ENCODE measurements around the gene DNAJC12.
"Not testable (repeated sequence)": the region's sequence is repeated elsewhere in the genome, so short reads cannot be mapped to it uniquely, and the experiment has no call there.

DNAJC12 gene

DNA sequence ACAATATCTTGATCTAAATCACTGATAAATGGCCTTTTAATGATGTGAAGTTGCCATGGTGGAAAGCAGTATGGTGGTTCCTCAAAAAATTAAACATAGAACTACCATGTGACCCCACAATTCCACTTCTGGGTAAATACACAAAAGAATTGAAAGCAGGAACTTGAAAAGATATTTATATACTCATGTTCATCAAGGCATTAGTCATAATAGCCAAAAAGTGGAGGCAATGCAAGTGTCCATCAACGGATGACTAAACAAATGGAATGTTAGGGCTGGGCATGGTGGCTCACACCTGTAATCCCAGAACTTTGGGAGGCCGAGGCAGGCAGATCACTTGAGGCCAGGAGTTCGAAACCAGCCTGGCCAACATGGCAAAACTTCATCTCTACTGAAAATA is 2.0 kb upstream of the DNAJC12 start:
- no peak for DNase-seq (ENCODE audit: low spot score)

DNA sequence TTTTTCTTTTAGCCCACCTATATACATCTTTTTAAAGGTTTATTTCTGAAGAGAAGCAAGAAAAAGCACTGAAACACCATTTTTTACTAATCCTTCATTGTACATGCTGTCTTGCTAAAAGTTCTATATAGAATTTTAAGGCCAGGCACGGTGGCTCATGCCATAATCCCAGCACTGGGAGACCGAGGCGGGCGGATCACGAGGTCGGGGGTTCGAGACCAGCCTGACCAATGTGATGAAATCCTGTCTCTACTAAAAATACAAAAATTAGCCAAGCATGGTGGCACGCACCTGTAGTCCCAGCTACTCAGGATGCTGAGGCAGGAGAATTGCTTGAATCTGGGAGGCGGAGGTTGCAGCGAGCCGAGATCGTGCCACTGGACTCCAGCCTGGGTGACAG is 1.5 kb upstream of the DNAJC12 start:
- DNase-seq (ENCODE audit: low spot score), result not testable (repeated sequence)

DNA sequence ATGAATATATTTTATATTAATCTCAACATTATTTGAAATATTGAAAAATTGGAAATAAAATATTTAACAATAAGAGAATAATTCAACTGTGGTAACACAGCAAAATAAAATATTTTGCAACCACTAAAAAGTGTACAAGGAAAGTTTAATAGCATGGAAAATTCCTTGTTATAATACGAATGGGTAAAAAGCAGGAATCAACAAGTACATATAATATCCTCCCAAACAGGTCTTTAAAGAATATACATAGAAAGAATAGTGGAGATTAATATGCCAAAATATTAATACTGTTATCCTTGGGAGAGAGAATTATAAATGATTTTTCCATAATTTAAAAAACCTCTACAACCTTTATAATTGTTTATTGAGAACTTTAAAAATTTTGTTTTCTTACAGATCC is 1.0 kb downstream of the DNAJC12 start:
- no peak for DNase-seq (ENCODE audit: low spot score)

DNA sequence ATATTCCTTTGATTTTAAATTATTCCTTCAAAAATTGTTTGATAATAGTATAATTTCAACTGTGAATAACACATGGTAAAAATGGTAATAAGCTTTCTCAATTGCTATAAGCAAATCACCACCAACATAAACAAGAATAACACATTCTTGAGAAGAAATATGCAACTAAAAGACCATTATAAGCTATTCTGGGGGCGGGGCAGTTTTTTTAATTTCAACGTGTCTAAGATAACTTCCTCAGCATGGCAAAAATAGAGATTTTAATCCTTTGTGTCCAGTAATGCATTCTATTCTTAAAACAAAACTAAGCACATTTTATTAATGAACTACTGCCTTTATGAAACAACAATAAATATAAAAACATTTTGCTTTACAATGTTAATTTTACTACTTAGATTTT is 1.5 kb downstream of the DNAJC12 start:
- no peak for DNase-seq (ENCODE audit: low spot score)

DNA sequence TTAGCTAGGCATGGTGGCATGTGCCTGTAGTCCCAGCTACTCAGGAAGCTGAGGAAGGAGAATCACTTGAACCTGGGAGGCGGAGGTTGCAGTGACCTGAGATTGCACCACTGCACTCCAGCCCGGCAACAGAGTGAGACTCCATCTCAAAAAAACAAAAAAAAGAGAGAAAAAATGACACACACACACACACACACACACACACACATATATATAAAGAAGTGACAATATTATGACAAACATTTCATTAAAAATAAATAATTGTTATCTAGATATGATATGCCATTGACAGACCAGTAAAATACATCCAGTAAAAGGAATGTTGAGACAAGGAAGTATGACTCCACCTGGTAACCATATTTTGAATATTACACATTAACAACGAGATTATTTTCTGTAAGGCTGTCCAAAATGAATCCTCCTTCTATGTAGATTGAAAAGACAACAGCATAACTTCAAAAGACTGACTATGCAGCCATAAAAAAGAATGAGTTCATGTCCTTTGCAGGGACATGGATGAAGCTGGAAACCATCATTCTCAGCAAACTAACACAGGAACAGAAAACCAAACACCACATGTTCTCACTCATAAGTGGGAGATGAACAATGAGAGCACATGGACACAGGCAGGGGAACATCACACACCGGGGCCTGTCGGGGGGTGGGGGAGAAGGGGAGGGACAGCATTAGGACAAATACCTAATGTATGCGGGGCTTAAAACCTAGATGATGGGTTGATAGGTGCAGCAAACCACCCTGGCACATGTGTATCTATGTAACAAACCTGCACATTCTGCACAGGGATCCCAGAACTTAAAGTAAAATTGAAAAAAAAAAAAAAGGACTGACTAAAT is 2.2 kb downstream of the DNAJC12 start:
- not testable (repeated sequence) for DNase-seq (ENCODE audit: low spot score)

DNA sequence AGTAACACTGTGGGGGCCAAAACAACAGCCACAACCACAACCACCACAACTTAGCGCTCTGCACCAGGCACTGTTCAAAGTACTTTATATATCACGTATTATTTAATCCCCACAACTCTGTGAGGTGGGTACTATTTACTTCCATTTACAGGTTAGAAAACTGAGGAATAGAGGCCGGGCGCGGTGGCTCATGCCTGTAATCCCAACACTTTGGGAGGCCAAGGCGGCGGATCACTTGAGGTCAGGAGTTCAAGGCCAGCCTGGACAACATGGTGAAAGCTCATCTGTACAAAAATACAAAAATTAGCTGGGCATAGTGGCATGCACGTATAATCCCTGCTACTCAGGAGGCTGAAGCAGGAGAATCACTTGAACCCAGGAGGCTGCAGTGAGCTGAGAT is 3.6 kb downstream of the DNAJC12 start:
- DNase-seq (ENCODE audit: low spot score), result no peak

DNA sequence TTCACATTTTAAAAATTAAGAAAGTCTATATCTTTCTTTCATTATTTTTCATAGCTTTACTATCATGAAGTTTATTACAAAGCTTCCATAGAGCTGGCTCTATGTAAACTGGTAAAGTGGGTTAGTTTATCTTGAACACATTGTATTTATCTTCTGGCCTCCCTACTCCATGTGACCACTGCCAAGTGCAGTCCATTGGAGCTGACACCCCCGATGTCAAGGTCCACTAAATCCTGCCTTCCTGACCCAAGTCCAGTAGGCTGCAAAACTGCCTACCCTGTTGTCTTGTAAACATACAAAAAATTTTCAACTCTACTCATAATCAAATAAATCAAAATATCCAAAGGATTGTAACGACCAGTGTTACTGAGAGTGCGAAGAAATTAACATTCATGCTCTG is 10.2 kb downstream of the DNAJC12 start:
- no peak for DNase-seq (ENCODE audit: low spot score)

DNA sequence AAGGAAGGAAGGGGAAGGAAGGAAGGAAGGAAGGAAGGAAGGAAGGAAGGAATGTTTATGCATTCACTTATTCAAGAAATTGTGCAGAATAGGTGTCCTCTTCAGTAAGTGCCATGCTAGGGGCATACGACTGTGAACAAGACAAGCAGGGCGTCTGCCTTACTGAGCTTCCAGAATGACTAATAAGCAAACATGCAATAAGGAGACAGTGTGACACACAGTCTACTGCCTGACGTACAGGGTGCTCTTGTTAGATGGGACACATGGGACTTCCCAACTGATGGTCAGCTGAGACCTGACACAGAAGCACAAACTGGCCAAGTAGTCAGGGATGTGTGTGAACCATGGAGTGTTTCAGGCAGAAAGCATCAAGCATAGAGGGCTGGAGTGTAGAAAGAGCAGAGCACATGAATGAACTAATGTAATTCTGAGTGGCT is 18.2 kb downstream of the DNAJC12 start:
- DNase-seq (ENCODE audit: low spot score), result no peak

DNA sequence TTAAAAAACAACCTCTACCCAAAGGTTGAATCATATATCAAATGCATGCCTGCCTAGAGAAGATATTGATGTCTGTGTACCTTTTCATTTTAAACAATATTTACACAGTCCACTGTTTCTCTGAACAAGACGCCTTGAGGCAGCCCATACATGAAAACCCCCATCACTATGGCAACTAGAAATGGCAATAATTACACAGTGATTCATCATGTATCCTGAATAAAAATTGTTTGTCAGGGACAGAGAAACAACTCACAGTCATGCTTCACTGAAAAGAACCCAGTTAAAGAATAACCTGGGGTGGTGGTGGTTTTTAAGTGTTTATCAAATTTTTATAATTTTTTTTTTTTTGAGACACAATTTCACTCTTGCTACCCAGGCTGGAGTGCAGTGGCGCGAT is 19.7 kb downstream of the DNAJC12 start:
- no peak for DNase-seq (ENCODE audit: low spot score)

DNA sequence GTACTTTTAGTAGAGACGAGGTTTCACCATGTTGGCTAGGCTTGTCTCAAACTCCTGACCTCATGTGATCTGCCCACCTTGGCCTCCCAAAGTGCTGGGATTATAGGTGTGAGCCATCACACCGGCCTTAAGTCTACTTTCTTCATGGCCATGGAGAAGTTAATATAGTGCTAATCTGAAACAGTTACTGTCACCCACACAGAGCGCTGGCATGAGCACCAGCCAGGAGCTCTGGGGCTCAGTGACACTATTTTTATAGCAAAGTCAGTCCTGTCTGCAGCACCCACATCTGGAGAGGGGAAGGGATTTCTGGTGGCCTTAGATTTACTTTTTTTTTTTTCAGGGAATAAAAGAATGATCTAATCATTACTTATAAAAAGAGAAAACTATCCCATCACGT is 21.3 kb downstream of the DNAJC12 start:
- no peak for DNase-seq (ENCODE audit: low spot score)

DNA sequence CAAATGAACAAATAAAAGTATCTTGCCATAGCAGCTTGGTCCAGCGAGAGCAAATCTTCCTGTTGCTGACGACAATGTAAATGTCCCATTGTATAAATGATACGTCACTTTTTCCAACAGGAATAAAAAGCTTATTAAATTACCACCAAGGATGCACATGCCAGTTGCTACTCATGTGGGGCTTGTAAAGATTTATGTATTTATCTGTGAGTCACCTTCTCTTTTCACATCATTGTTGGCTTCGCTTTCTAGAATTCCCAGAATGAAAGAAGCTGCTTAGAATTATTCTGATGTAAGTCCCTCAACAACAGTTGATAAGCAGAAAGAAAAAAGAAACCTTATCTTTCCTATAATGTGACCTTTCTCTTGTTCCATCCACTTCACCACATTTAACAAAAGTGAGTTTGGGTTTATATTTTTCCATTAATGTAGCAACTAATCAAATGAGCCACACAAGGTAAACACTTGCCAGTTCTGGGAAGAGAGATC is 22.4 kb downstream of the DNAJC12 start:
- no peak for DNase-seq (ENCODE audit: low spot score)

DNA sequence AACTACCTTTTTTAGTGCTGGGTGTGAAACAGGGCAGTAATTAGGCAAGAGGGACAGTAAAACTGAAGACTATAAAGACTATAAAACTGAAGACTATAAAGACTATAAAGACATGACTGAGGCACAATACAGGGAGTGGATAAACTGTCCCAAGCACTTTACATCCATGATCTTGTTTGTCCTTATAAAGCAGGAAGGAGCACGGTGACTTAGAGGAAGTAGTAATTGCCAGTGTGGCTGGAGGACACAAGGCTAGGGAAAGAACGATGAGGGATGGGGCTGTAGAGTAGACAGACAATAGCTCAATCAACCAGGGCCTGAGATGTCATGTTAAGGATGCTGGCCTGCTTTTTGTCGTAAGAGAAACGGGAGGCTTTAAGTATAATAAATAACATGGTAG is 26.0 kb downstream of the DNAJC12 start:
- no peak for DNase-seq (ENCODE audit: low spot score)

DNA sequence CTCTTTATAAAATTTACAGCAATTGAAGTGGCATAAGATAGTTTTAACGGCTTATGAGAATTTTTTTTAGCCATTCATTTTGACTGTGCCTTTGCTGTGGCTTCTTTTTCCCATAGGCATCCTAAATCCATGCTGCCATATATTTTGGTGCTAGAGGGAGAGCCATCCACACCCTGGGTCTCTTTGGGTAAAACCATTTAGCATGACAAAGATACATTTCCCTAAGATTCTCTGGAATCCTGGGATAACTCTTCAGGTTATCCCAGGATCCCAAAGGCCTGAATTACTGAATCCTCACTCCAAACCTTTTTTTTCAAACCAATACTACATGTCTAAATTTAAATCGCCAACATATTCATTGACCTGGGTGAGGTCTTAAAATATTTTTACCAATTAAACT is 28.9 kb downstream of the DNAJC12 start:
- DNase-seq (ENCODE audit: low spot score), result no peak

DNA sequence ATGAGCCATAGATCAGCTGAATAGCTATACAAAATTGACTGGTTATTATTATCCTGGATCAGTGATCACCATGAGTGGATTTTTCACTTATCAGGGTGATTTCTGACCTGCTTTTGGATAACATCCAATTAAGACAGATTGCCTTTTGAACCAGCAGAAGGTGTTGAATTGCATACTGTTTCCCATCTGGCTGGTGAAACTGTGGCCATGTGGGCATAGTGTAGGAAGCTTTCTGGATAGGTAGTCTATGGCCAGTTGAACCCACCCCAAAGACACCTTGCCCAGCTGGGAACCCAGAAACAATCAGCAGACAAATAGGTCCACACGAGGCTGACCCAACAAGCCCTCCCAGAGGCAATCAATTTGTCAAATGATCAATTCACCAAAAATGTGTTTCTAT is 29.3 kb downstream of the DNAJC12 start:
- DNase-seq (ENCODE audit: low spot score), result no peak

DNA sequence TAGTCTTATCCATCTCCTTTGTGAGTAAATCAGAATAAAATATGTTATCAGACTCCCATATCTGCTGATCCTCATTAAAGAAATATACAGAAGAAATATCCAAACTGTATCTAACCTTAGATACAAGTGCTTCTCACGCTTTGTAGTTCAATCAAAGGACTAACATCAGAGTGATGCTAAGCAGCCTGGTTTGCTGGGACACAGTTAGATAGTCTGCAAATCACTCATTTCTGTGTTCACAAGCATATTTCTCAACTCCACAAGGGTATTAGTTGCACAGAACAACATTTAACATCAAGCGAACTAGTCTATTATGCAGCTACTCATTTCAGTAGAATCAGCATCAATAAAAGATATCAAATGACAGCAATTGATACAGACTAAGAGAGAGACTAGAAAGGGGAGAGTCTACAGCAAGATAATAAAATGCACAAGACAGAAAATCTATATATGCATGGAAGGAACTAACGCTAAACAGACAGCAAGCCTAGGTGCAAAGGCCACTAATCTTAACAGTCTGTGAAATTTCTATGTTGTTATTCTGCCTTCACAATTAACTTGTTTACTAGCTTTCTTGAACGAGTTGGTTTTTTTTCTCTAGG is 30.0 kb downstream of the DNAJC12 start:
- DNase-seq (ENCODE audit: low spot score), result no peak

DNA sequence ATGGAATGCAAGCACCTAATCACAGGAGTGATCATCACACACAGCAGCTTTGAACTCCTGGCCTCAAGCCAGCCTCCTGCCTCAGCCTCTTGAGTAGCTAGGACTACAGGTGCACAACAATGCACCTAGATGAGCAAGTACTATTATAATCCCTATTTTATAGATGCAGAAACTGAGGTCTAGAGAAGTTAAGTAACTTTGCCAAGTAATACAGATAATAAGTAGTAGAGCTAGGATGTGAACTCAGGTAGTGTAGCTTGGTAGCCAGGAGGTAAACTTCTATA is 33.7 kb downstream of the DNAJC12 start:
- no peak for DNase-seq (ENCODE audit: low spot score)

DNA sequence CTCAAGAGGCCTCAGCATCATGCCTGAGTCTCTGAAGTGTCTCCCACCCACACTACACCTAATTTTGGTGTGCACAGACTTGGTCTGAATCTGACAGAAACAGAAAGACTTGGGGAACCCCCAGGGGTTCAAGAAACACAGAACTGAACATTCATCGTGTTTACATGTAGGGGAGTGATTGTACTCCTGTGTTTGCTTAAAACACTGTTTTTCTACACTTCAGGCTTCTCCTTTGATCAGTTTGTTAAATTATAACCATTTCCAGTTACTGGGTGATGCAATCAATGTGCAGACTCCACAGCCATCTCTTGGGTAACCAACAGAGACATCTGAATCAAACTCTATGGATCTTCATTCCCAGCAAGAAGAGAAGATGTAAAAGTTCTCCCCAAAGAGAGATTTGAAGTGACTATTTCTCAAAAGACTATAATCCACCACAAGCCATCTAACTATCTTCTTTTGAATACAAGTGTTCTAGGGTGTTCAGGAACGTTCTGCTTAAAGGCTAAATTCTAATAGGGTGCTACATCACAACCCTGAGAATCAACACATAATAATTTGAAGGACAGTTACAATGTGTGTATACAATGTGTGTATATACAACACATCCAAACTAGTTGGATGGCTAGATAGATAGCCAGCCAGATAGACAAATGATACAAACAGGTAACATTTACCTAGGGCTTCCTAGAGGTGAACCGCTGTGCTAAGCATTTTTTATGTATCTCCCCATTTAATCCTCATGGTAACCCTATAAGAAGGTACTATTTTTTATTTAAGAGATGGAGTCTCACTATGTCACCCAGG is 34.2 kb downstream of the DNAJC12 start:
- DNase-seq (ENCODE audit: low spot score), result no peak

DNA sequence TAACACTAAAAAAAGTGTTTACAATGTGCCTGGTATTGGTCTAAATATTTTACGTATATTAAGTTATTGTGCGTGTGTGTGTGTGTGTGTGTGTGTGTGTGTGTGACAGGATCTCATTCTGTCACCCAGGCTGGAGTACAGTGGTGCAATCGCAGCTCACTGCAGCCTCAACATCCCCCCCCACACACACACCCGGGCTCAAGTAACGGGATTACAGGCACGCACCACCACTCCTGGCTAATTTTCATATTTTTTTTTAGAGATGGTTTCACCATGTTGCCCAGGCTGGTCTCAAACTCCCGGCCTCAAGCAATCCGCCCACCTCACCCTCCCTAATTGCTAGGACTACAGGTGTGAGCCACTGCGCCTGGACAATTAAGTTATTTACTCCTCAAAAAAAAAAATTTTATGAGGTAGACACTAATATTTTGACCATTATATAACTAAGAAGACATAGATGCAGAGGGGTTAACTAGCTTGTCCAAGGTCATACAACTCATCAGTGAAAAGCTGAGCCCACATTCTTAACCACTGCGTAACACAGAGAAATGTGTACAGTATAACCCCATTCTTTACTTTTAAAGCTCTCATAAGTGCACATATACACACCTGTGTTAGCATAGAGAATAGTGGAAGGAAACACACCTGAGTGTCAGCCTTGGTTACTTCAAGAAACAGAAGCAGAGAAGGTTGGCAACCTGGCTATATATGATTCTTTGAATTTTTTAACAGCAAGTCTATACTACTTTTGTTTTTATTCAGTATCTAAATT is 35.0 kb downstream of the DNAJC12 start:
- DNase-seq (ENCODE audit: low spot score), result no peak

DNA sequence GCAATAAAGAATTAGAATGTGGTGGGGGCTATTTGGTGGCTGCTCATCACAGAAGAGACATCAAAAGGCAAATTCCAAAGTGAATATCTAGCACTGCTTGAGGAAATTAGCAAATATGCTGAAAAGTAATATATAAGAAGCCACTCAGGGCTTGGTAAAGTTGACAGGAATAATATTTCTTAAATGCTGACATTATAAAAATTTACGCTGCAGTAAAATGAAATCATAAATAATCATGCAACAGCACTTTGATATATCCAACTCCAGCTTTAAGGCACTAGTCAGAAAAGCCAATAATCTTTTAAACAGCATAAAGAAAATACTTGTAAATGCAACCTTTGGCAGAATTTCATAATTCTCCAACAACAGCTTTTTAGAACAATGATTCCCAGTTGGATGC is 36.9 kb downstream of the DNAJC12 start:
- DNase-seq (ENCODE audit: low spot score), result no peak

DNA sequence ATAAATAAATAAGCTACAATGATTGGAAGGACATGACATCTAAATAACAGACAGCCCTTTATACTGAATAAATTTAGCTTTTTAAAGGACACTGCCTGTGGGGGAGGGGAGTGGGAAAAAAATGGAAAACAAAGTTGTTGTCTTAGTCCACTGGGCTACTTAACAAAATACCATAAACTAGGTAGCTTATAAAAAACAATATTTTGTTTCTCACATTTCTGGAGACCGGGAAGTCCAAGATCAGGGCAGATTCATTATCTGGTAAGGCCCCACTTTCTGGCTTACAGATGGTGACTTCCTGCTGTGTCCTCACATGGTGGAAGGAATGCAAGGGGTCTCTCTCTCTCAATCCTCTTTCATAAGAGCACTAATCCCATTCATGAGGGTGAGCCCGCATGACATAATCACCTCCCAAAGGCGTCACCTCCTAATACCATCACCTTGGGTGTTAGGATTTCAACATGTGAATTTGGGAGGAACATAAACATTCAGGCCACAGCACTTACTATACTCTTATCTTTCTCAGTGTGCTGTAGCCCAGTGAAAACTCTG is 43.0 kb downstream of the DNAJC12 start:
- no peak for DNase-seq (ENCODE audit: low spot score)

DNA sequence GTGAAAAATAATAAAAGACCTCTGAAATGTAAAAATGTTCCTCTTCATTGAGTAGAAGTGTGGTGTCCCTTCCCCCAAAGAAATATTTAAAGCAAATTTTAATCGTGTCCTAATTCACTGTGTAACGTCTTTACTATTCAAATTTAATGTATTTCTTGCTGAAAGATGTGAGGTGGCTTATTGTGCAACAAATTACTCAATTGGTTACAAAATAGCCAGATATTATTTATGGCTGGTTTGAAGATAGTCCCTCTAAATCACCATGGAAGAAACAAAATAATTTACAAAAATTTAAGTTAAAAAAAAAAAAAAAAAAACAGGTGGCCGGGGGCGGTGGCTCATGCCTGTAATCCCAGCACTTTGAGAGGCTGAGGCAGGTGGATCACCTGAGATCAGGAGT is 43.7 kb downstream of the DNAJC12 start:
- DNase-seq (ENCODE audit: low spot score), result no peak

DNA sequence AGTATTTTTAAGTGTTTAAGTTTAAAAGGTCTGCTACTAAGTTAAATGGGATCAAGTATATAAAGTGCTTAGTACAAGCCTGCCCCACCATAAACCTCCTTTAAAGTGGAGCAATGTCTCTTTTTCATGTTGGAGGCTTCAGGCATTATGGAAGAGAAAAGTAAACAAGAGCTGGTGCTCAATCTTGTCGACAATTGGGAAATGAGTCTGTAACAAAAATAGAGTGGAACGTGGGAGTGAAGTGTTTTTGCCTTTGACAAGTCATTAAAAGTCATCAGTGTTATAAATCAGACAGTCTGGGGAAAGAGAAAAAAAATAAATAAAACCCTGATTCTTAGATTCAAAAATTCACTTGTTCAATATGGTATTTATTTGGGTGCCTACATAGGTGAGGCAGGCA is 44.7 kb downstream of the DNAJC12 start:
- no peak for DNase-seq (ENCODE audit: low spot score)

Data from CD4-positive, alpha-beta T cell treated with Interleukin-2 at 100 ng/mL for 4 hours (primary cell).